GM18505 (cell line): ENCODE measurements around the gene GSG1L.

Source experiments
- ATAC-seq: cut with Tn5 transposase; IDR thresholded peaks from one replicate; pipeline ENCODE4 v1.9.1; 2021; ENCODE audit not compliant: unreplicated experiment
- POLR2A ChIP-seq: IDR thresholded peaks from 4 replicates; pipeline ENCODE4 v1.6.1; 2011; ENCODE audit warnings: borderline replicate concordance; ENCODE audit not compliant: insufficient read depth, insufficient read length; ENCODE audit errors: extremely low read depth

Gene GSG1L

DNA sequence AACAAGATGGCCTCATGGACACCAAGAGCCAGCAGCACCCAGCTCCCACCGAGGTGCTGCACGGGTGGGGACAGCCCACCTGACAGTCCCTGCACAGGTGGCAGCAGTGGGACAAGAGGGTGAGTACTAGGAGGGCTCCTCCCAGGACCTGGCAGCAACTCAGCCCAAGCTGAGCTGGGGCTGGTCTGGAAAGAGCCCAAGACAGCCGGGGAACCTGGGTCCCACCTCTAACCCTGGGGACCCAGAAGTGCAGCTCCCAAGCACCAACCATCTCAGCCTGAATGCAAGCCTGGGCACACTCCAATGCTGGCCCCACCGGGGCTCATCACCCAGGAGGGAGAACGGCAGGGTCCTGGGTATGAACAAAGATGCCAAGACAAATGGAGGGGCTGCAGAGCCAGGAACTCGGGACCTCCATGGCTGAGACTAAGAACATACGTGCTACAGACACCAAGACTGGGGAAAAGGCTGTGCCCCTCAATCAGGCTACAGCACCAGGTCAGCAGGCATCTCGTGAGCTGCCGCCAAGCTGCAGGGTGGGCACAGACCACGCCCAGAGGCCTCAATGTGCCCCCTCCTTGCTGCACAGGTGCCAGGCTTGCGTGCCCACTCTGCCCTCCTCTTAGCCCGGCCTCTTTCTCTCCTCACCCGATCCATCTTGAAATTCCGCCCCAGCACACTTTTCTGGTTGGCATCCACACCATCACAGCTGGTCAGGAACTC lies 37.5 kb upstream of the GSG1L start:
- TF ChIP-seq POLR2A, result no peak
- no peak for ATAC-seq

DNA sequence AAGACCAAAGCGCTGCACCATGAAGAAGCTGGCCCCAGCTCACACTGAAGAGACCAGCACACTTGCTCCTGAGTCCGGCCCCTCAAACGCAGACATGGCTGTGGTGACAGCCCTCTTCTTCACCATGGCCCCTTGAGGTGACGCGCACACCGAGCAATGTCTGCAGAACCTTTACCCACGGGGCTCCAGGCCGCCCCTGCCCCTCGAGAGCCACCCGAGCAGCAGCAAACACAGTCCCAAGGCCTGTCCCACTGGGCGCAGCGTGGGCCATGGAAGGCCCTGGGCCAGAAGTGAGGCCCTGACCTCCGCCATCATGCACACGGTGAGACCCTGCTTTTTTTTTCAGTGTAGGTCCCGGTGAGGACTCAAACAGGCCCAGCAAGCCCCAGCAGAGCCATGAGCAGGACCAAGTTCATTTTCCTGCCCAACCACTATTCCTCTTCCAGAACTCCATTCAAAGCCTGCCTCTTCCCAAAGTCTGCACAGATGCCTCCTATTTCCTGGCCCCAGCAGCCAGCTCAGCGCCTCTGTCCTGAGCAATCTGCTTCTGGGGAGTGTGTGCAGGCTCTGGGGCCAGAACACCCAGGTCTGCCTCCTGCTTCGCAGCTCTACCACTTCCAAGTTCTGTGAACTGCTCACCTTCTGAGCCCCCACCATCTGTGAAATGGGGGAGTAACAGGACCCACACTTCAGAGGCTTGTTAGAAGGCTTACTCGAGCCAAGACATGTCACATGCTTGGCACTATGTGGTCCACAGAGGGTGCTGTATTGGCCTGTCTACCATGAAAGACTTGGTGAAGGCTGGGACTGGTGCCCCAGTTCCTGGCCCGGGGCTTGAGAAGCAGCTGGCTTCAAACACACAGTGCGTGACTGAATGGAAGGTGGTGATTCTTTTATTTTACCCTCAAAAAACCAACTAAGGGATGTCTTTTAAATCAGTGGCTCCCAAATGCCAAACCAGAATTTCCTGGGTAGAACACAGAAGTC lies 35.7 kb upstream of the GSG1L start:
- no peak for ATAC-seq
- TF ChIP-seq POLR2A, result no peak

DNA sequence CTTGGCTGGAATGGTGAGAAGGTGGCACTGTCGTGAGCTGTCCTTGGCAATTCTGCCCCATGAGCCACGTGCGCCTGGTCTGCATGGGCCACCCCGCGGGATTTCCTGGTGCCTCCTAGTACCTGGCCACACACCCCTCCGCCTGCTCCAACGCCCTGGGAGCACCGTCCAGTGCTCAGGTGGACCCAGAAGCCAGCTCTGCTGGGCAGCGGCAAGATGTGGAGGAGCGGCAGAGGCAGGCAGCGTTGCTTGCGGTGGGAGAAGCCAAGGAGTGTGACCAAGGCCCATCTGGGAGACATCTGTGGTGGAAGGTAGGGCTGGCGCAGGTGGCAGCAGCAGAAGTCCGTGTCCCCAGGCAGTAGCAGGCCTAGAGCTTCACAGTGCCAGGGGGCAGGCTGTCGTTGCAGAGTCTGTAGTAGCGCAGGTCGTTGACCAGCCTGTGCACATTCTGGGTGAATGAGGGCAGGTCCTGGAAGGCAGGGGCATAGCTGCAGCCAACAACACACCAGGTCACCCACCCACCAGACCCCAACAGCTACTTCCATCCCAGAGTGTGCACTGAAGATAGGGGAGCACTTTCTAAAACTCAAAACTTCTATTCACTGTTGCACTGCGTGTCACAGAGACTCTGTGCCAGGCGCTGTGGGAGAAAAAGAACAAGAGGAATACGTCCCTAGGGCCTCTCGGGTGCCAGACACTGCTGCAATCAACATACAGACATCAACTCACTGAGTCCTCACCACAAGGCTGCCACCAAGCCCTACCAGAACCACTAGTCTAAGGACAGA lies 34.9 kb upstream of the GSG1L start:
- TF ChIP-seq POLR2A, result no peak
- no peak for ATAC-seq

DNA sequence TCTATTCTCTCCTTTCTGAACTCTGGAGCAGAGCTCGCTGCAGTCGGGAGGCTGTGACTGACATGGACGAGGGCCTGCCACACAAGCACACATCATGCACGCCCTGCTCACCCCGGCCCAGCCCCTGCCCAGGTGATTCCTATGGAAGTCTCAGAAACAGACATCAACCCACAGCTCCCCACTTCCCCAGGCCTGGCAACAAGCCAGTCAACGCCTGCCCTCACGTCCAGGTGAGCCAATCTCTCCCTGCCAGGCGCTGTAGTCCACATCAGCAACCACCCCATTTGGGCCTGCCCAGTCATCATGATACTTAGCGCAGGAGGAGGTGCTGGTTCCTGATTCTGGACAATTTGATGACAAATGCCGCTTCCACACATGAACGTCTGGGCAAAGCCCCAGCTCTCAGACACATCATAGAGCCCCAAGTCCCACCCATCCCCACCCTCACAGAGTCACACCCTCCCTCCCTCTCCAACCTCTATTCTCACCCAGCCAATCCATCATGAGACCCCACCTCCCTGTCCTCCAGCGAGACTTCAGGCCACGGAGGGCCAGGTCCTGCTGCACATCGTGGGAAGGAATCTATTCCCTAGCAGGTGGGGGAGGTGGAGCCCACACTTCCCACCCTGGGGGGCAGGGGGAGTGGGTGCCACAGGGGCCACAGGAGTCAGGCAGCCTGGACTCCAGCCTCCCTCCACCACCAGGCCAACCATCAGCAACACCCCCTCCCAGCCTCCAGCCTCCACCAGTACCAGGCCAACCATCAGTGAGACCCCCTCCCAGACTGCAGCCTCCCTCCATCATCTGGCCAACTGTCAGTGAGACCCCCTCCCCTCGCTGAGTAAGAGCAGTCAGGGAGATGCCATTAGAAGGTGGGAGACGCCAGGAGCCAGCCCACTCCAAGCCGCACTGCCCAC lies 33.7 kb upstream of the GSG1L start:
- no peak for ATAC-seq
- no peak for TF ChIP-seq POLR2A

DNA sequence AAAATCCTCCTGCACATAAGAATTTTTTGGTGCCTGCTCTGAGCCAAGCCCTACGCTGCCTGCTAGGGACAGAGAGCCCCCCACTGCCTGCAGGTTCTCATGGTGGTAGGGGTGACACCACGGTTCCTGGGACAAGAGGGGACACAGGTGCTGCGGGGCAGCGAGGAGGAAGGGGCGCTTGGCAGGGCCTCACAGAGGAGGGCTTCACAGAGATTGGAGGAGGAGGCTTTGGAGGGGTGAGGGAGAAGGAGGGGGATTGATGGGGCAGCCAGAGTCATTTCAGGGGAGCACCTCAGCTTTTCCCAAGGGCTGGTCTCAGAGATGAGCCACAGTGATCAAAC lies 29.8 kb upstream of the GSG1L start:
- ATAC-seq, result no peak
- no peak for TF ChIP-seq POLR2A

DNA sequence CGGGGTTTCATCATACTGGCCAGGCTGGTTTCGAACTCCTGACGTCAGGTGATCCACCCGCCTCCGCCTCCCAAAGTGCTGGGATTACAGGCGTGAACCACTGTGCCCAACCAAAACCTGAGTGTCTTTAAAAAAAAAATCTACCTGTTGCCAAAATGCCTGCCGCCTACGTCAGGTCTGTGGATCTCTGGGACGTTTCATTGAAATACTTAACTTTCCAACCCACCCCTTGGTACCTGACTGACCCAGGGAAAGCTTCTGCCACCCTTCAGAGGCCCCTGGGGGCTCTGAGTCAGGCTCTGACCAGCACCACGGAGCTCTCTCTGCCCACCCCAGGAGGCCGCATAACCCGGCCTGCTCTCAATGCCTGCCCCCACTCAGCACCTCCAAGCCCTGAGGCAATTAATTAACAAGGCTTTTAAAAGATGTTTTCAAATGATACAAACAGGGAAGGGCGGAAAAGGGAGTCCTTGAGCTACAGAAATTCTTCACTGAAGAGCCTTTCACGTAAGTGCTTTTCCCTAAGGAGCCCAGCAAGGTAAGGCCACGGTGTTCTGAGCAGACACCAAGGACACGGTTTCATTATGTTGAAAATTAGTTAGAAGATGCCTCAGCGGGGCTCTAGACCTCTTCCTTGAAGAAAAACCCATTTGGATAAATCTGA lies 29.3 kb upstream of the GSG1L start:
- ATAC-seq, result no peak
- no peak for TF ChIP-seq POLR2A

DNA sequence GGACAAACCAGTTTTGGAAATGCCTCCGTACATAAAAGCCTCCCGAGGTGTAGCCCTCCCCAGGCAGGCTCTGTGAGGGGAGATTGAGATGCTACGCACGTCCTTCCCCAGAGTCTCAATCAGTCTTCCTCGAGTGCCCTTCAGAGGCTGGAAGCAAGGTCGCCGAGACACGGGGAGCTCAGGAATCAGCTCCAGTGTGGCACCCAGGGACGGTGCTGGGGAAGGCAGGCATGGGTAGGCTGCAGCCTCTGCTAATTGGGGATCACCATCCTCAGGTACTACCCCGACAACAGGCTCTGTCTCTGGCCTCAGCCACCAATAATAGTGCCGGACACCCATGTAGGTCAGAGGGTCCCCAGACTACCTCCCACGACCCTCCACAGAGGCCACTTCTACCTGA lies 28.1 kb upstream of the GSG1L start:
- ATAC-seq, result no peak
- TF ChIP-seq POLR2A, result no peak

DNA sequence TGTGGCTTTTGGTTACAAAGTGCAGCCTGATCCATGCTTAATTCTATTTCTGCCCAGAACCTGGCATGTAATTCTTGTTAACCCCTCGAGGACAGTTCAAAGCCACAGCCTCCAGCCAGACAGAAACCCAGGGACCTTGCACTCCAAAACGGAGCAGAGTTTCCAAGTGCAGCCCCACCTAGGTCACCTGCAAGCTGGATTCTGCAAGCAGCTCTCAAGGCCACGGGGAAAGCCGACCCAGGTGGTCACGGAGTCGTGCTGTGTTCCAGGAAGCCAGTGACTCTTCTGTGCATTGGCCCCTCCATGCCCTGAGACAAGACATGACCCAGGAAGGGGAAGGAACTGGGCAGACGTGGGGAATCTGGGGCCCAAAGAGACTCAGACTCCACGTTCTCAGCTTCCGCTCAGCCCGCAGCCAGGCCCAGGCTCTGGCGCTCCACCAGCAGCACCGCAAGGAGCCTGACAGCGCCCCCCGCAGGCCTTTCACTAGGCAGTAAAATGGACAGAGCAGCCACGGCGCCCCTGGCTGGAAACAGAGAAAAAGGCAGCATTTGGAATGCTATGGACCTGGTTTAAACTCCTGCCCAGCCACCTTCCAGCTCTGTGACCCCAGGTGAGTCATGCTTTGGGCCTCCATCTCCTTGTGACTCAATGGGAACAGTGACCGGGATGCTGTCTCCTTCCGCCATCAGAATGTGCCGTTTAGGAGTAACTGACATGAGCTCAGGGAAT lies 27.3 kb upstream of the GSG1L start:
- ATAC-seq, result no peak
- TF ChIP-seq POLR2A, result no peak

DNA sequence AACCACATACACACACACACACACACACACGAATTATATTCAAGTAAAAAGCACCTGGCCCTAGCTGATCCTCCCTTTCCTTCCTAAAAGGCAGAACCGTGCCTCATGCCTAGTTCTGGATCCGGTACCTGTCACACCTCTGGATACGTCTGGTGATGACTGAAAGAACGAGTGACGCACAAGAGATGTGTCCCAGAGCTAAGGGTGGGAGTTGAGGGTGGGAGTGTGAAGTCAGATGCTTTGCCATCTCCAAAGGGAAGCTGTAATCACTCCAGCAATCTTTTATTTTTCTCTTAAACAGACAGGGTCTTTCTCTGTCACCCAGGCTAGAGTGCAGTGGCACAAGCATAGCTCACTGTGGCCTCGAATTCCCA lies 26.5 kb upstream of the GSG1L start:
- TF ChIP-seq POLR2A, result no peak
- ATAC-seq, result no peak

DNA sequence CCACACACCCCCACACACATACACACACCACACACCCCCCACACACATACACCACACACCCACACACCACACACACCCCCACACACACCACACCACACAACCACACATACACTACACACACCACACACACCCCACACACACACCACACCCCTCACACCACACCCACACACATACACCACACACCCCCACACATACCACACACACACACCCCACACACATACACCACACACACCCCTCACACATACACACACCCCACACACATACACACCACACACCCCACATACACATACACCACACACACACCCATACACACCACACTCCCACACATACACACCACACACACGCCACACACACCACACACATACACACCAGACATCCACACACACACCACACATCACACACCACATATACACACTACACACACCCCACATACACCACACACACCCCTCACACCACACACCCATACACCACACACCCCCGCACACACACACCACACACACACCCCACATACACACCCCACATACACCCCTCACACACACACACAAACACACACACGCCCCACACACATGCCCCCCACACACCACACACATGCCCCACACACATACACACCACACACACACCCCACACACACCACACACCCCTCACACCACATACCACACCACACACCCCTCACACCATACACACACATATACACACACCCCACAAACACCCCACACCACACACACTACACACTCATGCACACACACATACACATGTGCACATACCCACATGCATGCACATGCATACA lies 25.9 kb upstream of the GSG1L start:
- no peak for ATAC-seq

DNA sequence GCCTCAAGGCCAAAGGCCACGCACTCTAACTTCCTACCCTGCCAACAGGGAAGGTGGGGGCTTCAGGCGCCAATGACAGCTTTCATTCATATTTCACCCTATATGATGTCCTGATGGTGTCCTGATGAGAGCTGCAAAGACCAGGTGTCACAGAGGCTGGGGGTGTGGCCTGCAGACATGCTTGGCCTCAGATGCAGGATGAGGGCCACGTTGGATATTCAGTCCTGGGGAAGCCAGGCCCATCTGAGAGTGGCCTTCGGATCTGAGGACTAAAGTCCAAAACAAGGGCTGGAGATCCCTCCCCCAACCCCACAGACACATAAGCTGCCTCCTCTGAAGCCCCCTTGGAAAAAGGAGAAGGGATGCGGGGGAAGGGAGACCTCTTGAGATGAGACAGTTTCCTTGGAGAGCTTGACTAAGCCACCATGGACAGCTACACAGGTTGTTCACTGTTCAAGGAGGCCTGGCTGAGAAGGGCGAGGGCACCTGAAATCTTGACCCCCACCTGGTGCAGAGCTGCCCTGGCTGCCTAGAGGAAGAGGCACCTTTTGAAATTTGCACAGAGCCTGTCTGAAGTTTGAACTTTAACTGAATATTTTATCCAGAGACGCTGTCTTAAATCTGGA lies 24.3 kb upstream of the GSG1L start:
- no peak for ATAC-seq
- TF ChIP-seq POLR2A, result no peak

More for the DNA sequence above, 25.9 kb upstream of the GSG1L start:
- TF ChIP-seq POLR2A, result no peak

DNA sequence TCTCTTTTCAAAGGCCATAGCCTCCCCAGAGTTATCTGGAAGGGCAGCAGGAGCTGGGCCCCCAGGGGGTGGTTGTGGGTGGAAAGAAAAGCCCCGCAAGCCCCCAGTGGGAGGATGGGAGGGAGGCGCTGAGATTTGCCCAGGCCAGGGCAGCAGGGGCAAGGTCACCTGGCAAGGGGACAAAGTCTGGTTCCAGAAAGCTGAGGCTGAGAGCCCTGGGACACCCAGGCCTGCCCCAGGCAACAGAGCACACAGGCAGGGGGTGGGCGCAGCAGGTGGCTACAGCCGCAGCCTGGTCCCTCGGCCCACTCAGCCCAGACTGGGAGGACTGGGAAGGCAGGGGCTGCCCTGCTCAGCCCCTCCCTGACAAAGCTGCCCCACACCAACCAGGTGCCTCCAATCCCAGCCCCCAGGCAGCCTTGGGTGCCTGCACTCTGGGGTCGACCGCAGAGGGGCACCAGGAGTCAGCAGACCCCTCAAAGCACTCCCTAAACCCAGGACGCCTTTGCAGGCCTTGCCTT lies 23.7 kb upstream of the GSG1L start:
- no peak for TF ChIP-seq POLR2A

More for the DNA sequence above, 23.7 kb upstream of the GSG1L start:
- no peak for ATAC-seq
